NCI-H69 (cell line): Measurements from ENCODE around the gene SPEF2.
A peak's percentile ranks its signal among the peaks of the same experiment; 100 is the strongest.
"Not testable (repeated sequence)": the region's sequence is repeated elsewhere in the genome, so short reads cannot be mapped to it uniquely, and the experiment has no call there.

Experiments
- DNase-seq: peaks from one replicate; lab custom pipeline; 2025; lab: John Stamatoyannopoulos, UW

Gene SPEF2

DNA sequence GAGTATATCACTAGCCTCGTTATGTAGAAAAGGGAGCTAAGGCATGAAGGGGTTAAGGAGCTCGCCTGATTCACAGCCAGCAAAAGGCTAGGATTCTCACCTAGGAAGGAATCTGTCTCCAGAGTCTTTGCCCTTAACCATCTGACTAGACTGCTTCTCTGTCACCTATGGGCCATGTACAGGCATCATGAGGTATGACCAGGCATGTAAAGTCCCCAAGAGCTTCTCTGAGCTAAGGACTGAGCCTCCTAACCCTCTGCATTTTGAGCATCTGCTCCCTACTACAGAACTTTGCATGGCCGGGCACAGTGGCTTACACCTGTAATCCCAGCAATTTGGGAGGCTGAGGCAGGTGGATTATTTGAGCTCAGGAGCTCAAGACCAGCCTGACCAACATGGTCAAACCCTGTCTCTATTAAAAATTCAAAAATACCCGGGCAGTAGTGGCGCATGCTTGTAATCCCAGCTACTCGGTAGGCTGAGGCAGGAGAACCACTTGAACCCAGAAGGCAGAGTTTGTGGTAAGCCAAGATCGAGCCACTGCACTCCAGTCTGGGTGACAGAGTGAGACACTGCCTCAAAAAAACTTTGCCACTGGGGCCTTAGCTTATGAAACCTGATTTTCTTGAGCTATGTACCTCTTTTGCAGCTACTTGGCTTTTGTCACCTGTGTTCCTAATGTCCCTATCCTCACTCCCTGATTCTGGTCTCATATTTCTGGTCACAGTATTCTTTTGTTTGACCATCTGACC, 205.9 kb downstream of the SPEF2 start:
- DNase-seq: no peak

DNA sequence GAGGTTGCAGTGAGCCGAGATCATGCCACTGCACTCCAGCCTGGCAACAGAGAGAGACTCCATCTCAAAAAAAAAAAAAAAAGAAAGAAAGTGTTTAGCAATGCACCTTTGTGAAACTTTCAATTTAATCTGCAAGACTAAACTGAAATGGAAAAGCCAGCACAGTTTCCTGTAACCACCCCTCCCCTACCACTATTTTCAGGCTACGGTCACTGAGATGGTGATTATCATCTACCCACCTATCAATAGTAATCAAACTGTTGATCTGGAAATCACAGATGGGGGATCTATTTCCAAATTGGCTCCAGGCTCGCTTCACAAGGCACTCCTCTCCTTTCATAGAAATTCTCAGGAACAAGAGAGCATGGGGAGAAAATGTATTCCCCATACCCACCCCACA, 208.4 kb downstream of the SPEF2 start:
- no peak for DNase-seq

DNA sequence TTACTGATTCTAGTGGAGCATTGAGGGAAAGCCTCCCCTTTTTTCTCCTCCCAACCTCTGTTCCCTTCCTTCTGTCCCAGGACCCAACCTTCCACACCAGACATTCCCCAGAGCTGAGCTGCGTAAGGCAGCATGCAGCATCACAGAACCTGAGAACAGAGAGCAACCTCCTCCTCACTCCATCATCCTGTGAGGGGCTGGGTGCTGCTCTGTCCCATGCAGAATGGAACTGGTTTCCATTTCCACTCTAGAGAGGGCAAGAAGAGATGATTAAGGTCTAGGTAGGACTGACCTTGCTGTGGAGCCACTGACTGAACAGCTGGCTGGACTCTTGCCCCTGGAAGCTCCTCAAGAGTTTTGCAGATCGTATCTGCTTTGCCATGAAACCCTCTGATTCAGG, 208.9 kb downstream of the SPEF2 start:
- no peak for DNase-seq

DNA sequence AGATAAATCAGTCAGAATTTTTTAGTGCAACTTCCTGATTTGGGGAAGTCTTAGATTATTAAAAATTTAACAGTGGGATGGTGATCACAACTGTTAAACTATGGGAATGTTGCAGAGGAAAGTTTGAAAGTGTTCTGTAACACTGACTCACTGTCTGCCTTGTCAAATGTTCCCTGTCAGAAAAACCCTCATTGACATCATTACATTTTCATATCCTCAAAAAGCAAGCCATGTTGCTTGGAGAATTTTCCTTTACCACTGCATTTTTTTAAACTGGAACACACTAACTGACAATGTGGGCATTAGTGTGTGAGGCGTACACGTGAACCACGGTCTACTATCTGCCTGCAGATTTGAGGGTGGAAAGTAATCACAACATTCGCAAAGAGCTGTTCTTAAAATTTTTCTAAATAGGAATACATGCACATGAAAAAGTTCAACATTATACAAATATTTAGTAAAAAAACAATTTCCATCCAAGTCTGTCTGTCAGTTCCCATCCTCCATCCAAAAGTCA, 210.5 kb downstream of the SPEF2 start:
- no peak for DNase-seq

DNA sequence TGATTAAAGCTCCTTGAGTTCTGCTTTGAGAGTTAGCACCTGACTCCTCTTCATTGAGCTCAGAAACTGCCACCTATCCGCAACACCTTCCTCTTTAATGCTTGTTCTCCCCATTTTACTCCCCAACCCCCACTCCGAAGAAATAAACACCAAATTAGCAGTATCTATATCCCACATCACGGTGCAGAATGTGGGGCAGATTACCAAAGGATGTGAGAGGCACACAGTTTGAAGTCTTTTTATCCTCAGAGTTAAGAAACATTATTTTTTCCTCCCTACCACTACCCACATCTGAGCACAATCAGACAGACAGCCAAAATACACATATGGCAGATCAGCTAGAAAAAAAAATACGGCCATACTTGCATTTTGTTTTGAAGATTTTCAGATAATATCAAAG, 212.9 kb downstream of the SPEF2 start:
- peak; percentile 7 for DNase-seq

DNA sequence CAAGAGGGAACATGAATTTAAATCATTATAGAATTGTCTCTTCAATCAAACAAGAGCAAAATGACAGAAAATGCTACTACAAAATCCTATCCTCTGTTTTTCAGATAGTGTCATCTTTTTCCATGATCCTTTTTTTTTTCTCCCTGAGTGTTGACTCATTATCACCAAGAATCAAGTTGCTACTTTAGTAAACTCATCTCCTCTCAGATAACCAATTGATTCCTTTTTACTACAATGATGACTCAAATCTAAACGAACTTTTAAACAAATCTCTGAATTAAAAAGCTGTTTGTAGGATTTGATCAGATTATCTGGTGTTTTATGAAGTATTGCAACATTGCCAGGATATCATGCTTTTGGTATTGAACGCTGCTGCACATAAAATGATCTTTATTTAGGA, 215.1 kb downstream of the SPEF2 start:
- DNase-seq: no peak

DNA sequence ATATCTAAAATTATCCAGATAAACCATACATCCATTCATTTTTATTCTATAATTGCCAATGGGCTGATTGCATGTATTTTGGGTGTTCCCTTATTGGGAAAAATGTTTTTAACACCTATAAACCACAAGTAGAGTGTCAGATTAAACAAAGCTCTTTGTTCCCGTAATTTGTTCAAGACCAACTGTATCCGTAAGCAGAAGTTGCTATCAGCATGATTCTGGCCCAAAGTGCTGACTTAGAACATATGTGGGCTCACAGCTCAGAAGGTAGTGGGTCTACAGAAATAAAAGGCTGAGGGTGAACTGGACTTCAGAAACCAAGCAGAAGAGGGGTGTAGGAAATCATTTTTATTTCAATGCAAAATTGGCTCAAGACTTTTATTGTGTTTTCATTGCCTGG, 215.6 kb downstream of the SPEF2 start:
- DNase-seq: no peak

DNA sequence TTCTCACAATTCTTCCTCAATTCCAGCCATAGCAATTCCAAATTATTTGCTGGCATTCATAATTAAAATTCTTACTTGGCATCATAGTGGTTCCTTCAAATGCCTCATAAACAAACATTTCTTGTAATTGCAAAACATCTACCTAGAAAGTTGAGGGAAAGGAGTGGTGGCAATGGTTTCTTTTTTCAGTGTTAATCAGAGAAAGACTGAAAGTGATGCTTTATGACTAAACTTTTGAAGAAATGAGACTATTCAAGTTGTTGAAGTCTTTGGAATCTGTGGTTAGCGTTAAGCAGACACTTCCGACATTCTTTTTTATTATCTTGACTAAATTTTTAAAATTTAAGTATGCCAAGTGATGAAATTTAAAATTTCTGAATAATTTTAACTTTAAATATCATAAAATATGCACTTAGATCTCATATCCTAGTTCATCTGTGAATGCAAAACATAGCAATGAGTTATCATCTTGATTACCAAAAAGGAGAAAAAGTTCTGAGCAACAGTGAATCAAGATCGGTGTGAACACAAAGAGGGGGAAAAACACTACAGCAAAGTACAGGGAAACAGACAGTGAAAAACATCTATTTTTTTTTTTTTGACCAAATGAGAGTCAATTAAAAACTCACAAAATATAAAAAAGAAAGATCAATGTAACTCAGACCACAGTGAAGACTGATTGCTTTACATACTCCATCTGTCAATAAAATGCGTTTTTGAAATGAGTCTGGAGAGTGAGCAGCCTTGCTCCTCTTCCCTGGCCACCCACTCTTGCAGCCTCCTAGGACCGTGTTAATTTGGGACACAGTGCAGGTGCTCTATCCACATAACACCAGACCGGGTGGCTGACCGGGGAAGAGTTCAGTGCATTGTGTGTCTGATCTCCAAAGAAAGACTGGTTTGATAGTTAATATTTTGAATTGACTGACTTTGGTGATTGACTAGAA, 218.4 kb downstream of the SPEF2 start:
- DNase-seq: no peak

DNA sequence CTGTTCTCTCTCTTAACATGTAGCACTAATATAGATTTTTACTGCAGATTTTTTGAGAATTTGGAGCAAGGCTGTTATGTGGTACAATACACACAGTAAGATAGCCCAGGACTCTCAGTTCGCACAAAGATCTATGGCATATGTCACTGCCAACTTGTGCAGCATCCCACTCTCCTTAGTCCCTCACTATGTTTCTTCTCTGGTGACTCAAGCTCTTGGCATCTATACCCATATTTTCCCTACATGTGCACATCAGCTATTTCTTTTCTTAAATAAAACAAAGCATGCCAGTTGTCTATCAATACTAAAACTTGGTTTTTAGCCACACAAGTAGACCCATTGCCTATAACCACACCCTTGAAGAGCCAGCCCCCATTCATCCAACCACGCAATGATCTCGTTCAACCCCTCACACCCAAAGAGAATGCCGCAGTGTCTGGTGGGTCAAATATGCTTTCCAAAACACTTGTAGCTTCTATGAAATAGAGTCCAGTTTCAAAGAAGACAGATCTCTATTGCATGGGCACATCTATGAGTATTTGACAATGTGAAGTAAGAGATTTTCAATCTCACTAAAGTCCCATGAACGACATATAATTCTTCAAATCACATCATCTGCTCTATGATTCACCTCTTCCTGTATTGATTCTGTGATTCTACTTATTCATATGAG, 220.8 kb downstream of the SPEF2 start:
- no peak for DNase-seq

DNA sequence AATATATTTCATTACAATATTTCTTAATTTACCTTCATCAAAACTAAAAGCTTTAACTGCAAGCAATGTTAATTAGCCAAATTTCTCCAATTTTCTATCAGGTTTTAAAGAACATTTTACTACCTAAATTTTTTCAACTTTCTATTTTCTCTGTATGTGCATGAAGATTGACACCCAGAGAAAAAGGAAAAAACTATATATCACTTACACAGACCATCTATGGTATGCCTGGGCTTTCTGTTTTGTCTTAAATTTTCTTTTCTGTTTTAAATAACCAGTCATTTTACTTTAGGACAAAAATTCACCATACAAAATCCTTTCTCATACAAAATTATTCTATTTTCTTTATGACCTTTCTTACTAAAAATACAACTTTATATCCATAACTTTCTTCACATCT, 225.2 kb downstream of the SPEF2 start:
- no peak for DNase-seq

DNA sequence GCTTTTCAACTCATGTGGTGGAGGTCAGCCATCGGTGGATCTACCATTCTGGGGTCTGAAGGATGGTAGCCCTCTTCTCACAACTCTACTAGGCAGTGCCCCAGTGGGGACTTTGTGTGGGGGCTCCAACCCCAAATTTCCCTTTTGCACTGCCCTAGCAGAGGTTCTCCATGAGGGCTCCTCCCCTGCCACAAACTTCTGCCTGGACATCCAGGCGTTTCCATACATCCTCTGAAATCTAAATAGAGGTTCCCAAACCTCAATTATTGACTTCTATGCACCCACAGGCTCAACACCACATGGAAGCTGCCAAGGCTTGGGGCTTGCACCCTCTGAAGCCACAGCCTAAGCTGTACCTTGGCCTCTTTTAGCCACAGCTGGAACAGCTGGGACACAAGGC, 227.8 kb downstream of the SPEF2 start:
- DNase-seq: not testable (repeated sequence)

DNA sequence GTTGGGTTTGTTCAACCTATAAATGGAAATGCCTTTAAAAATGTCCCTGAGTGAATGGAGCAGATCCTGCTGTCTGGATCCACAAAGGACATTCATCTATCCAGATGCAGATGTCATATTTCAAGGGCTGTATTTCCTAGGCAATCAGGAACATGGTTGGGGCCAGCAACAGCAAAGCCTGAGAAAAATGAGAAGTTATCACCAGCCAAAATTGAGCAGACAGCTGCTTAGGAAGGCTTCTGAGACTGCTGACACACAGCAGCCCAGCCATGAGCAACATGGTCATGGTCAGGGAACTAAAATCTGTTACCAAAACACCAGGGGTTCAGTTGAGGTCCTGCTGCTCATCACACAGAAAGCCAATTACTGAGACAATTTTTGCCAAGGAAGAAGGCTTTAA, 229.8 kb downstream of the SPEF2 start:
- no peak for DNase-seq

DNA sequence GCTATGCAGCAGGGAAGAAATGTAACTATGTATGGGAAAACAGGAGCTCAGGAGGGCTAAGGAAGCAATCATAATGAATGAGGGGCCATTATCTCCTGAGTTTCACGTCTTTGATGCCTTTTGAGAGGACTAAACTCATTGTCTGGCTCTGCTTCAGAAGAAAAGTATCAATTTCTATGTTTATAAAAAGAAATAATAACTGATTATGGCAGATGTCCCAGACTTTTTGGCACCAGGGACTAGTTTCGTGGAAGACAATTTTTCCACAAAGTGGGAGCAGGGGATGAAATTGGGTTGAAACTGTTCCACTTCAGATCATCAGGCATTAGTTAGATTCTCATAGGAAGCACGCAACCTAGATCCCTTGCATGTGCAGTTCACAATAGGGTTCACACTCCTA, 230.3 kb downstream of the SPEF2 start:
- DNase-seq: no peak

DNA sequence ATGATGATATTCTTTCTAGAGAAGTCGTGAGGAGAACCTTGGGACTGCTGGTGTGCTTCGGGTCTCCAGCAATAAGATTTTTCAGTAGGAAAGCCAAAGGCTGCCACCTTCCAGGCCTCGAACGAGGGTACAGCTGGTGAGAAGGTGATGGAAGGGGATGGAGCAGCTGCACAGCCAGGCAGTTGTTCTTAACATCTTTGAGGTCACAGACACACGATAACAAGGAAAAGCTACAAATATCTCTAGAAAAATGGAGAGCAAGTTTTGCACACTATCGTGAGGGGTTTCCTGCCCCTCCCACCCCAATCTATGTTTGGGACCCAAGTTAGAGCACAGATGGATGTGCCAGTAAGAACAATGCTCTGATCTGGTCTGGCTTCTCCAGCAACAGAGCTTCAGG, 232.2 kb downstream of the SPEF2 start:
- DNase-seq: no peak

DNA sequence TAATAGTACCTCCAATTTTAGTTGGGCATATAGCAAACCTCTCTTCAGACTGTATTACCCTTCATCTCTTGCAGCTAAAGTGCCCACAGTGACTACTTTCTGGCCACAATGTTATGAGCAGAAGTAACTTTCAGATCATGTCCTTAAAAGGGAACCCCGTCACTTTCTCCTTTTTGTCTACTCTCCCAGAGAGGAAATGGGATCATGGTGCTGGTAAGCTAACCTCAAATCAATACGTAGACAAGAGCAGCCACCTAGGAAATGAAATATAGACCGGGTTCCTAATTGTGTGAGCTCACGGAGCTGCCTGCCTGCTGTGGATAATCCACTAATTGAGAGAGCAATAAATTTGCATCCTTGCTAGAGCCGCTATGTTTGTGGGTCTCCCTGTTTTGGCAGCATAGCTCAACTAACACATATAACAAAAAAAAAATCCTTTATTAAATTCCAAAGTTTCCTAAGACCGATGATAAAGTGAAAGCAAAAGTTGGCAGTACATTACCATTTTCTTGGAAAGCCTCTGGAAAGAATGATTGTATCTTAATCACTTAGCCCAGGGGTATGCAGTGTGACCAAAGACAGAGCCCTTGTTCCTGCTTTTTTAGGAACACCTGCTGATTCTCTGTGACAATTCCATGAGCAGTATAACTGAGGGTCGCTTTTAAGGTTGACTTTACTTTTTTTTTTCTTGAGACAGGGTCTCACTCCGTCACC, 233.5 kb downstream of the SPEF2 start:
- DNase-seq: no peak

DNA sequence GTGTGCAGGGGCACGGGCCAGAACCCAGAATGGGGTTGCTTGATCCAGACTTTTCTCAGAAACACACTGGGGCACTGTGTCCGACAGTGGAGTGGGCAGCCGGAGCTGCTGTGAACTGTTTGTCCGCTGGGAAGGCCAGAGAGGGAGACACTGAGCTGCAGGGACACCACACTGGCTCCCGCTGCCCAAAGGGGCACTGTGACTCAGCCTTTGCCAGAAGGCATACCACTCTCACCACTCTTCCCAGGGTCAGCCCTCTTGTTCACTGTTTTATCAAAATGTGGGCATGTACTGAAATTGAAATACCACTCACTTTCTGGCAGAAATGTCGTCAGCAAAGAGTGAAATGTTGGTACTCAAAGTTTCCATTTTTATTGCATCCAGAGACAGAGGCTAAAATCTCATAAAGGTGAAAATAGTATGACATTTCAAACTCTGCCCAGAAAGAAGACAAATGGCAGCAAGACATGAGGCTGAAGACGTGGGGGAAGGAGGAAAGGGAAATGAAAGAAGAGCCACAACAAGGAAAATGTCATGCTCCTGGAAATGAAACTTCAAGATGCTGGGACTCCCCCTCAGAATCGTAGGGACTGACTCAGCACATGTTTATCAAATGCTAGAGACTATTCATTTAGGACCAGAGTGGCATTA, 234.5 kb downstream of the SPEF2 start:
- no peak for DNase-seq

DNA sequence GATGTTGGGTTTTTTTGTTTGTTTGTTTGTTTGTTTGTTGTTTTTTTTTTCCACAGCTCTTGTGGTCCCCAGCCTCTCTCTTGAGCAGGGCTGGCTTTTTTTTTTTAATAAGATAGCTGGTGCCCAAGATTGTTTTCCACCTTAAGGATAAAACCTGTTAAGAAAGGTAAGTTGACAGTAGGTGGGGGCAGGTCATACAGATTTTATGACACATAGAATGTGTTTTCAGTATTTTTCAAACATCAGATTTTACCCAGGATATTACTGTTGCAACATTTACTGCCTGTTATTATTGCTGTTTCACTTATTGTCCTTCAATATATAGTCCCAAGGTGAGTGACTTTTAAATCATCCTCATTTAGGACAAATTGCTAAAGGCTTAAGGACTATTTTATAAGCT, 235.1 kb downstream of the SPEF2 start:
- DNase-seq: no peak

DNA sequence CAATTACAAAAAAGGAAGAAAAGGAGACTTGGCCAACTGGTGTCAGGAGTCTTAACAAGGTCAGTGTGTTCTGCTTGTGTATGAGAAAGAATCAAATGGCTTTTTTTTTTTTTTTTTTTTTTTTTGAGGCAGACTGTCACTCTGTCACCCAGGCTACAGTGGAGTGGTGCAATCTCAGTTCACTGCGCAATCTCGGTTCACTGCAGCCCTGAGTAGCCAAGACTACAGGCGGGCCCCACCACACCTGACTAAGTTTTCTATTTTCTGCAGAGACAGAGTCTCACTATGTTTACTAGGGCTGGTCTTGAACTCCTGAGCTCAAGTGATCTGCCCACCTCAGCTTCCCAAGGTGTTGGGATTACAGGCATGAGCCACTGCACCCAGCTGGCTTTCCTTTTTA, 236.0 kb downstream of the SPEF2 start:
- no peak for DNase-seq

DNA sequence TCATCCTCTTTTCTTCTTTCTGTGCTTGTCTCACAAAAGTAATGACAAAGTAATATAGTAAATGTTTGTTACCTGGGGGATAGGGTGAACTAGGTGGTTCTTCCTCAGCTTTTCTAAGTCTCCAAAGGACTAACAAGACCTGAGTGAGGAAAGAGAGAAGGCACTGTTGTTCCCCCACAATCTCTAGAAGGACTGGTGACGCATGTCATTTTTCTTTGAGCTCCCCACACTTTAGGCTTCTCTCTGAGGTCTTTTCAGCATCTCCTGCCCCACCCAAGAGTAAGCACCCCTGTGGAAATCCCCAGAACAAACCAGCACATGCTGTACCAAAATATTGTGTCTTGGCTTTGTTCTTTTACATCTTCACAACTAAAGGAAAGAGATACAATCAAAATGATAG, 236.6 kb downstream of the SPEF2 start:
- no peak for DNase-seq

DNA sequence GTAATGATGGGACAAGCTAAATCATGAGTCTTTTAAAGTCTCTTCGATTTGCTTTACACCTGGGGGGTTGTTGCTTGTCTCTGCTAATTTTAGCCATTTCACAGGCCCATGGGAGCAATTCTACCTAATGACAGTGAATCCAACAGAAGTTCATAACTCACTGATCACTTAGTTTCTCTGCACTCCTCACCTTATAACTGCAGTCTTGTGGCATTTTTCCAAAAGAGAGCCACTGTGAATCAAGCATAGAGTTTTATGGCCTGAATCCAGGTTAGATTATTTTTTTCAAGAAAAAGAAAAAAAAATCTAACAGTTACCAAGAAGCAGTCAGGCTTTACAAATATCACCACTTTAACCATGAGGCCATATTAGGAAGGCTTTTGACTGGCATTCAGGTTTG, 237.5 kb downstream of the SPEF2 start:
- DNase-seq: peak; percentile 60

DNA sequence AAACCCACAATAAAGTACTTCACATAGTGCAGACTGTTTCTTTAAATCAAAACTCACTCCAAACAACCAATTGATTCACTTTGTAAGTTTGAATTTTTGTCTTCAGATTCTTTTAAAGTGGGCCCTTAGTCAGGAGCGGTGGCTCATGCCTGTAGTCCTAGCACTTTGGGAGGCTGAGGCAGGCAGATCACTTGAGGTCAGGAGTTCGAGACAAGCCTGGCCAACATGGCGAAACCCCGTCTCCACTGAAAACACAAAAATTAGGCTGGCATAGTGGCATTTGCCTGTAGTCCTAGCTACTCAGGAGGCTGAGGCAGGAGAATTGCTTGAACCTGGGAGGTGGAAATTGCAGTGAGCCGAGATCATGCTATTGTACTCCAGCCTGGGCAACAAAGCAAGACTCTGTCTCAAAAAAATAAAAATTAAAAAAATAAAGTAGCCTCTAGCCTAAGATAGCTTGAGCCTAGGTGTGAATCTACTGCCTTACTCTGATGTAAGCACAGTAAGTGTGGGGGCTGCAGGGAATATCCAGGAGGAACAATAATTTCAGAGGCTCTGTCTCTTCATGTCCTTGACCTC, 238.6 kb downstream of the SPEF2 start:
- not testable (repeated sequence) for DNase-seq
